Head of caudate nucleus (tissue), 42 donors: ENCODE measurements around the gene HIP1.
"Not testable (repeated sequence)": the region's sequence is repeated elsewhere in the genome, so short reads cannot be mapped to it uniquely, and the experiment has no call there.

Experiments
- DNase-seq, 42 donors: peaks; one replicate each; pipeline versions ENCODE4 v3.0.0 to v3.0.0-alpha.2; 2020 to 2021; ENCODE audit warnings: mixed read lengths in 7 of 42
- intact Hi-C: fragments of 100-400 bp; cut with DNase I; formaldehyde crosslinking; loops from one replicate; pipeline ENCODE4 v1.15.0; 2022

The HIP1 gene

GRCh38 chr7:75740846-75741497 lies 2.2 kb upstream of the HIP1 start:
- peak in 22 of 42 donors; percentile 9 to 59 (median 30) for DNase-seq
- intact Hi-C loops, result no loop called here

- DNase-seq, result peak in 5 of 42 donors; percentile 4 to 26 (median 21)
- intact Hi-C loops, result loop anchor here (5.0 kb wide), 1 partner anchor 143 kb away; no protein-coding TSS in a partner anchor
Observed at GRCh38 chr7:75739796-75740672, 1.3 kb upstream of the HIP1 start.

DNA sequence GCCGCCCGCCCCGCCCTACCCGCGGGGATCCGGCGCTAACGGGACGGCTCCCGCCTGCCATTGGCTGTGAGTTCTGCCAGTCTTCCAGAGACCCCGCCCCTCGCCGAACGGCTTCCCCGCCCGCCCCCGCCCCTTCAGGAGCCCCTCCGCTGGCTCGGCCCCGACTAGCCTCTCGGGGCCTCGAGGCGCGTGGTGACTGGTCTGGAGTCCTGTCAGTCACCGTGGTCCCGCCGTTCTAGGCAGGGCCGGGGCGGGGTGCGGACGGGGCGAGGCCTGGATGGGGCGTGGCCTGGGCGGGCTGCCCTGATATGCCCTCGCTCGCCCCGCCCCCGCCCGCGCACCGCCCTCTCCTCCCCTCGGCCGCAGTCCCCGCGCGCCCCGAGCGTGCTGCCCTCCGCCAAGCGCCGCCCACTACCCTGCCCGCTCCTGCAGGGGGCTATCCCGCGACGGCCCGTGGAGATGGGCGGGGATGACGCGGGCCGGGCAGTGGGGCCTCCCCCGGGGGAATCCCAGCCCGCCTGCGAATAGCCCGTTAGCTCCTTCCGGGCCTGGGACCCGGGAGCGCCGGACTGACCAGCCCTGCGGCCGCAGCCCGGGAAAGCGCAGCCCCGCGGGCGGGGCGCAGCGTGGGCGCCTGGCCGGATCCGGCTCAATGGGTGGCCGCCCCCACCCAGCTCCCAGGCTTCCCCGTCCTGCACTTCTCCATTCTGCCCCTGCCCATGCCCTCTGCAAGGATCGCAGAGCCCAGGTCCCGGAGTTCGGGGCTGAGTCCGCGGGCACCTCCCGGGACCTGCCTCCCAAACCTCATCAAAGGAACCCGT lies 444 bp upstream of the HIP1 start:
- intact Hi-C loops, result loop anchor here (5.0 kb wide), 1 partner anchor 142 kb away; no protein-coding TSS in a partner anchor
- peak; percentile 100 for DNase-seq

DNA sequence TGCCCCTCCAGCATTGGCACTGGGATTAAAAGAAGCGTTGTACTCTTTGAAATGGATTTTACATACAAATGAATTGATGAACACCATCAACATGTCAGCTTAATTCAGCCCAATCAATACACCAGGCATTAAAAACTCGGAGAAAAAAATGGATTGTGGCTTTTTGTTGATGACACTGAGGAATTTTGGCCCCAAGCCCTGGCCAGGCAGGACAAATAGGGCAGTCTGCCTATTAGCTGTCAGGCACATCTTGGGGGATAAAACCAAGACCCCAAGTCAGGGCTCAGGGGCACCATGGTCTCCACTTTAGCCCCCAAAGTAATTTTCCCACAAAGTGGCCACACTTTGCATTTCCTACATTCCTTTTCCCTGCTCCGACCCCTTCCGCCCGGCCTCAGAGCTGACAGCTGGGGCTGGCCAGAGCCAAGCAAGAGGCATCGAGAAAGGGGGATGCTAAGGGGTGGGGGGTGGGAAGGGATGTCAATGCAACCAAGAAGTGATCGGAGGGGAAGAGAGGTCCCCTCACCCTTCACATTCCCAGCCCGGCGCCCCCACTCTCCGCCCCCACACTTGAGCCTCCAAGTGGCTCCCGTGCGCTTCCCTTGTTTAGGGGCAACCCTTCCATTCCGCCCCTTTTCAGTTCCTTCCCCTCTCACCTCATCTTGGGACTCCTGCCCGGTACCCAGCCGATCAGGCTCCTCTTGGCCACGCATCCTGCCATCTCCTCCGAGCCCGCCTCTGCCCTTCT lies 711 bp downstream of the HIP1 start:
- peak in 31 of 42 donors; percentile 2 to 73 (median 31) for DNase-seq

DNA sequence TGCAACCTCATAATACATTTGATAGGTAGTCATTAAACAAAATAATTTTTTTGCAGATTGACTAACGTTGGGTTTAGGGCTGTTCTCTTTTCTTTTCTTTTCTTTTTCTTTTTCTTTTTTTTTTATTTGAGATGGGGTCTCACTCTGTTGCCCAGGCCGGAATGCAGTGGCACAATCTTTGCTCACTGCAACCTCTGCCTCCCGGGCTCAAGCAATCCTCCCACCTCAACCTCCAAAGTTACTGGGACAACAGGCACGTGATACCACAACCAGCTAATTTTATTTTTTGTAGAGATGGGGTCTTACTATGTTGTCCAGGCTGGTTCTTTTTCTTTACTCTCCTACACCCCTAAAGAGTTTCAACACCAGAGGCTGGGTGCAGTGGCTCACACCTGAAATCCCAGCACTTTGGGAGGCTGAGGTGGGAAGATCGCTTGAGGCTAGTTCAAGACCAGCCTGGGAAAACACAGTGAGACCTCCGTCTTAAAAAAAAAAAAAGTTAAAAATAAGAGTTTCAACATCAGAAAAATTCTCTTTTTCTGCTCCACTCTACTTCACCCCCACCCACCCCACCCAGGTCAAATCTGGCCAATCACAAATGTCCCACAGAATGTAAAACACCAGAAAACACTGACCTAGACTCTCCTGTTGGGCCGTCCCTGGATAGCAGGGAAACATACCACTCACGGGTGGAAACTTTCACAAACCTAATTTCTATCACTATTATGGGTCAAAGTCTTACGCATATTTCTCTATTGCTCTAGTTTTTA lies 3.0 kb downstream of the HIP1 start:
- intact Hi-C loops, result loop anchor here (5.0 kb wide), 1 partner anchor 138 kb away; no protein-coding TSS in a partner anchor
- DNase-seq, result no peak

More for the DNA sequence above, 711 bp downstream of the HIP1 start:
- intact Hi-C loops, result loop anchor here (5.0 kb wide), 1 partner anchor 141 kb away; no protein-coding TSS in a partner anchor

DNA sequence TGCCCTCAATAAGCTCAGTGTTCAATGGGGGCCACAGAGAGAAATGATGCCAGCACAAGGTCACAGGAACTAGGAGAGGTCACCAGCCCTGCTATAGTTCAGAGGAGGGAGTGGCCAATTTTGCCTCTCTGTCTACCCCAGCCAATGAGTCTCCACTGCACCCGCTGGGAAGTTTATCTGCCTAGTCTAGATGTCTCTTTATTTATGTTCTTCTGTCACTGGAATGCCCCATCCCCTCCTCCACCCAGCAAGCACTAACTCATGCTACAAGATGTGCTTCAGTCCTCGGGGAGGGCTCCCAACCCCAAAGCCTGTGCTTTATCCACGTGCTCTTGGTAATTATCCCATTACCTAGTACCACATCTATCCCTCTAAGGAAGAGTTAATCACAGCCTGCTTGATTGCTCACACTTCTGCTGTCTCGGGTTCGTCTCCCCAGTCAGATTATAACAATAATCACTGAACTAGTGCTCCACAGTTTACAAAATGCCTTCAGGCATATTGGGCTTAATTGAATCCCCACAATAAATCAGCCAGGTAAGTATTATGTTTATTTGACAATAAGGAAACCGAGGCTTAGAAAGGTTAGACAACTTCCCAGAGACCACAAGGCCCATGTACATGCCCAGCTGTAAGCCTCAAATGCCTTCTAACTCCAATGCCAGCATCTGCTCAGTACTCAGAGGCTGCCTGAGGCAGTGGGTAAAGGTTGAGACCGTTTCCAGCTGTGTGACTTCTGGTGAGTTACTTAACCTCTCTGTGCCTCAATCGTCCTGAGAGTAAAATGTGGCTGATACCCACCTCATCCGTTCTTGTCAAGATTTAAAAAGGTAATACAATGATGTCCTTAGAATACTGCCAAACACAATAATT lies 3.9 kb downstream of the HIP1 start:
- DNase-seq, result no peak
- intact Hi-C loops, result loop anchor here (5.0 kb wide), 1 partner anchor 138 kb away; no protein-coding TSS in a partner anchor

- DNase-seq, result no peak
- intact Hi-C loops, result no loop called here
Observed at GRCh38 chr7:75732764-75733630, 5.7 kb downstream of the HIP1 start.

DNA sequence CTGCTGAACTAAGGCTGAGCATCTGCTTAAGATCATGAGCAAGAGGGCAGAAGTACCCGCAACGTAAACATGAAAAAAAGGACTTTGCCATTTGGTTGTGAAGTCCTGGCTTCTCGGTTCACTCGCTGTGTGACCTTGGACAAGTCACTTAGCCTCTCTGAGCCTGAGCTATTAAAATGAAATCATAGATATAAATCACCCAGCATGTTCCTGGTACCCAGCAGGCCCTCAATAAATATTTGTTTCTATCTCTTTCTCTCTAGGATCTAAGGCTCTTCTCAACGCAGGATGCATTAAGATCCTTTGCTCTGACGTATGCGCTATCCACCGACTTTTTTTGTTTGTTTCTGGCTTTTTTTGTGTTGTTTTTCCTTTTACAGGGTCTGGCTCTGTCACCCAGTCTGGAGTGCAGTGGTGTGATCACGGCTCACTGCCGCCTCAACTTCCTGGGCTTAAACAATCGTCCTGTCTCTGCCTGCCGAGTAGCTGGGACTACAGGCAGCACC lies 6.7 kb downstream of the HIP1 start:
- intact Hi-C loops, result no loop called here

DNA sequence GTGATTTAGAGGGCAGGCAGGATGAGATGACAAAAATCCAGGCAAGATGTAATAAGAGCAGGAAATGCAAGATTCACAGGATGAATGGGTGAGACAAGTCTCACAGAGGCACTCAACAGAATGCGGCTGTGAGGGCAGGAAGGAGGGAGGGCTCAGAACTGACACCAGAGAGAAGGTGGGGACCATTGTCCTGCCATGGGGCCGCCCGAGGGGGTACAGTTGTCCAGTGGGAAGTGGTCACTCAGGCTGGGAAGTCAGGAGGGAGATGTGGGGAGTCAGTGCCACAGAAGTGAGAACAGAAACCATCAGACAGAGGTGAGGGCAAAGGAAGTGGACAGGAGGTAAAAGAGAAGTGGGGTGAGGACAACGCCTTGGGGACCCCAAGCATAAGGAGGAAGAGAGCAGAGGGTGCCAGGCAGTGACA lies 8.9 kb downstream of the HIP1 start:
- intact Hi-C loops, result no loop called here
- no peak for DNase-seq

More for the DNA sequence above, 6.7 kb downstream of the HIP1 start:
- no peak for DNase-seq

GRCh38 chr7:75727881-75728593 lies 10.7 kb downstream of the HIP1 start:
- DNase-seq, result no peak
- intact Hi-C loops, result no loop called here

- intact Hi-C loops, result not testable (repeated sequence)
Observed at GRCh38 chr7:75727351-75727750, 11.4 kb downstream of the HIP1 start.

DNA sequence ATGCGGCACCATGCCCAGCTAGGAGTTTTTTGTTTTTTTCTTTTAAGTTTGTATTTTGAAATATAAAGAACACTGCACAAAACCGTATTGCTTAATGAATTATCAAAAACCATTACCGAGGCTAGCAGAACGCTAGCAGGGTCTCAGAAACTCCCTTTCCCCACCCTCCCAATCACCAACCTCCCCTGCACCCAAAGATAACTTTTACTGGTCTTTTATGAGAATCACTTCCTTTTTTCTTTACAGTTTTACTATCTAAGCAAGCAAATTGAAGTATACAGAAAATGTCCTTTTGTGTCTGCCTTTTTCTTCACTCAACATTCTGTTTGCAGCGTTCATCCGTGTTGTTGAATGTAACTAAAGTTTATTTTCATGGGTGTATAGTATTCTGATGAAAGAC lies 13.4 kb downstream of the HIP1 start:
- no peak for DNase-seq
- intact Hi-C loops, result no loop called here

More at GRCh38 chr7:75727351-75727750, 11.4 kb downstream of the HIP1 start:
- not testable (repeated sequence) for DNase-seq

DNA sequence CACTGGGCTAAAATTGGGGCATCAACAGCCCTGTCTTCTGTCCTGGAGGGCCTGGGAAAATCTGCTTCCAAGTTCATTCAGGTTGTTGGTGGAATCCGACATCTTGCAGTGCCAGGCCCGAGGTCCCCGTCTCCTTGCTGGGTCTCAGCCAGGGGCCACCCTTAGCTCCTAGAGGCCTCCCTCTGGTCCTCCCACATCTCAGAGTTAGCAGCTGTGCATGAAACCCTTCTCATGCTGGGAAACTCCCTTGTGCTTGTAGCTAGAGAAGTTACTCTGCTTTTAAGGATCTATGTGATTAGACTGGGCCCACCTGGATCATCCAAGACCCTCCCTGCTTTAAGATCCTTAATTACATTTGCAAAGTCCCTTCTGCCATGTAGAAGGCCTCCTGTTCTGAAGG lies 15.3 kb downstream of the HIP1 start:
- DNase-seq, result no peak
- intact Hi-C loops, result no loop called here

GRCh38 chr7:75722373-75722772 lies 16.4 kb downstream of the HIP1 start:
- intact Hi-C loops, result no loop called here
- DNase-seq, result no peak

DNA sequence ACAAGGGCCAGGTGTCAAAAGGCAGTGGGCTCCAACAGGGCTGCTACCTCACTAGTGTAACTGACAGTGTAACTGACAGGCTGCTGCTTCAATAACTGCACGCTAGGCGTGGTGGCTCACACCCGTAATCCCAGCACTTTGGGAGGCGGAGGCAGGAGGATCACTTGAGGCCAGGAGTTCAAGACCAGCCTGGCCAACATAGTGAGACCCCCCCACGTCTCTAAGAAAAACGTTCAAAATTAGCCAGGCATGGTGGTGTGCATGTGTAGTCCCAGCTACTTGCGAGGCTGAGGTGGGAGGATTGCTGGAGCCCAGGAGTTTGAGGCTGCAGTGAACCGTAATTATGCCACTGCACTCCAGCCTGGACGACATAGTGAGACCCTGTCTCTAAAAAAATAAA lies 16.8 kb downstream of the HIP1 start:
- DNase-seq, intact Hi-C loops: not testable (repeated sequence)
